Activated naive CD4-positive, alpha-beta T cell treated with anti-CD3 and anti-CD28 coated beads, Interleukin-2, amount 50 U/mL, for 72 hours (primary cell): ENCODE results near the gene F2RL3. TPM values are rescaled to one million over a fixed set of nuclear protein-coding genes. Genes with fewer than 3 reads are reported as not detected.

Experiments
- ATAC-seq, 2 donors: fragments of 150-1000 bp; cut with Tn5 transposase; 2 replicates each; pipeline ENCODE4 v1.10.0; 2021; ENCODE audit warnings: mild to moderate bottlenecking in 2 of 2, moderate library complexity in 2 of 2
- DNase-seq, 2 donors: peaks; one replicate each; pipeline ENCODE4 v3.0.0; 2021 to 2022; ENCODE audit warnings: low spot score in 2 of 2
- H3K27ac Mint-ChIP-seq, 2 donors: one replicate each; pipeline ENCODE4 v1.8.0; 2022; ENCODE audit warnings: mild to moderate bottlenecking in 2 of 2, mixed read lengths in 2 of 2
- H3K36me3 Mint-ChIP-seq, 2 donors: one replicate each; pipeline ENCODE4 v1.8.0; 2022; ENCODE audit warnings: mixed read lengths in 2 of 2
- H3K9me3 Mint-ChIP-seq, 2 donors: one replicate each; pipeline ENCODE4 v1.8.0; 2022; ENCODE audit warnings: mixed read lengths in 2 of 2
- total RNA-seq, 2 donors: library from RNA; stranded (reverse); gene quantifications; one replicate each; pipeline ENCODE4 v1.2.3, GENCODE V29; 2022

The F2RL3 gene
- total RNA-seq = not detected

GRCh38 chr19:16888629-16889365 lies at the start of gene F2RL3:
Gene F2RL3, plus strand, starts transcription at chr19:16888999. Its CDS starts 191 bp downstream, at chr19:16889190.
- ATAC-seq = peak in 1 of 2 donors; percentile 77
- no peak within 1 kb of the TSS for H3K27ac Mint-ChIP-seq
- H3K9me3 Mint-ChIP-seq = no peaks in the 10 kb centered on the region
- no peaks in the 10 kb centered on the region for H3K36me3 Mint-ChIP-seq
- DNase-seq = no peak

GRCh38 chr19:16841391-16841926 lies 47.3 kb upstream of the F2RL3 start:
- Mint-ChIP-seq H3K27ac (no peak overlapping the region), H3K9me3 (no peaks in the 10 kb centered on the region), H3K36me3 (no peaks in the 10 kb centered on the region)
- no peak for DNase-seq
- ATAC-seq = no peak

- no peak for ATAC-seq
- H3K27ac Mint-ChIP-seq = no peak overlapping the region
- DNase-seq = no peak
- H3K9me3 Mint-ChIP-seq = no peaks in the 10 kb centered on the region
- H3K36me3 Mint-ChIP-seq = no peaks in the 10 kb centered on the region
Measured at GRCh38 chr19:16846901-16847300, 41.9 kb upstream of the F2RL3 start.

- peaks cover 0 to 5% of the 10 kb centered on the region in 2 donors for H3K36me3 Mint-ChIP-seq
Measured at GRCh38 chr19:16847430-16847829, 41.4 kb upstream of the F2RL3 start.

GRCh38 chr19:16849168-16849567 lies 39.6 kb upstream of the F2RL3 start:
- no peak for ATAC-seq
- Mint-ChIP-seq H3K36me3 (peaks cover 0 to 5% of the 10 kb centered on the region in 2 donors), H3K27ac (no peak overlapping the region), H3K9me3 (no peaks in the 10 kb centered on the region)
- no peak for DNase-seq

More at GRCh38 chr19:16847430-16847829, 41.4 kb upstream of the F2RL3 start:
- no peak for DNase-seq
- no peak for ATAC-seq
- no peaks in the 10 kb centered on the region for H3K9me3 Mint-ChIP-seq
- H3K27ac Mint-ChIP-seq = peak overlapping the region in 1 of 2 donors; percentile 26

GRCh38 chr19:16850133-16850532 lies 38.7 kb upstream of the F2RL3 start:
- no peak for ATAC-seq
- DNase-seq = no peak
- Mint-ChIP-seq H3K27ac (peak overlapping the region in 1 of 2 donors; percentile 60), H3K9me3 (no peaks in the 10 kb centered on the region), H3K36me3 (peaks cover 0 to 5% of the 10 kb centered on the region in 2 donors)

- Mint-ChIP-seq H3K27ac (peak overlapping the region in 1 of 2 donors; percentile 55), H3K36me3 (peaks cover 0 to 5% of the 10 kb centered on the region in 2 donors), H3K9me3 (no peaks in the 10 kb centered on the region)
- DNase-seq (no peak), ATAC-seq (no peak)
Measured at GRCh38 chr19:16851031-16851712, 37.6 kb upstream of the F2RL3 start.

- no peak for ATAC-seq
- no peaks in the 10 kb centered on the region for H3K9me3 Mint-ChIP-seq
- H3K36me3 Mint-ChIP-seq = peaks cover 0 to 5% of the 10 kb centered on the region in 2 donors
- DNase-seq = no peak
- no peak overlapping the region for H3K27ac Mint-ChIP-seq
Measured at GRCh38 chr19:16853066-16853465, 35.7 kb upstream of the F2RL3 start.

- ATAC-seq = no peak
- Mint-ChIP-seq H3K9me3 (no peaks in the 10 kb centered on the region), H3K27ac (no peak overlapping the region), H3K36me3 (peaks cover 0 to 5% of the 10 kb centered on the region in 2 donors)
- no peak for DNase-seq
Measured at GRCh38 chr19:16856091-16856490, 32.7 kb upstream of the F2RL3 start.

GRCh38 chr19:16859626-16860025 lies 29.2 kb upstream of the F2RL3 start:
- no peak for ATAC-seq
- H3K27ac Mint-ChIP-seq = no peak overlapping the region

GRCh38 chr19:16860118-16860517 lies 28.7 kb upstream of the F2RL3 start:
- ATAC-seq = no peak
- Mint-ChIP-seq H3K9me3 (no peaks in the 10 kb centered on the region), H3K36me3 (no peaks in the 10 kb centered on the region), H3K27ac (no peak overlapping the region)
- no peak for DNase-seq

More at GRCh38 chr19:16859626-16860025, 29.2 kb upstream of the F2RL3 start:
- Mint-ChIP-seq H3K9me3 (no peaks in the 10 kb centered on the region), H3K36me3 (no peaks in the 10 kb centered on the region)
- no peak for DNase-seq

GRCh38 chr19:16861011-16861410 lies 27.8 kb upstream of the F2RL3 start:
- ATAC-seq (no peak), DNase-seq (no peak)
- Mint-ChIP-seq H3K9me3 (no peaks in the 10 kb centered on the region), H3K36me3 (no peaks in the 10 kb centered on the region), H3K27ac (no peak overlapping the region)

GRCh38 chr19:16861834-16862233 lies 27.0 kb upstream of the F2RL3 start:
- no peaks in the 10 kb centered on the region for H3K36me3 Mint-ChIP-seq
- H3K27ac Mint-ChIP-seq = peak overlapping the region in 1 of 2 donors; percentile 85
- no peak for DNase-seq
- H3K9me3 Mint-ChIP-seq = no peaks in the 10 kb centered on the region
- ATAC-seq = no peak

GRCh38 chr19:16862826-16863415 lies 25.9 kb upstream of the F2RL3 start:
- H3K27ac Mint-ChIP-seq = no peak overlapping the region
- ATAC-seq = no peak
- H3K9me3 Mint-ChIP-seq = no peaks in the 10 kb centered on the region
- DNase-seq = no peak
- H3K36me3 Mint-ChIP-seq = no peaks in the 10 kb centered on the region

GRCh38 chr19:16867211-16867610 lies 21.6 kb upstream of the F2RL3 start:
- ATAC-seq (no peak), DNase-seq (no peak)
- Mint-ChIP-seq H3K9me3 (no peaks in the 10 kb centered on the region), H3K36me3 (no peaks in the 10 kb centered on the region), H3K27ac (no peak overlapping the region)

- H3K27ac Mint-ChIP-seq = no peak overlapping the region
- ATAC-seq (no peak), DNase-seq (no peak)
- H3K36me3 Mint-ChIP-seq = no peaks in the 10 kb centered on the region
- H3K9me3 Mint-ChIP-seq = no peaks in the 10 kb centered on the region
Measured at GRCh38 chr19:16868423-16869130, 20.2 kb upstream of the F2RL3 start.
